GM13976 (cell line): ENCODE results near the gene FAM217B.

Experiments
- DNase-seq: peaks from one replicate; pipeline ENCODE4 v3.0.0; 2012; ENCODE audit warnings: low spot score
- in situ Hi-C: fragments of 300-500 bp; cut with MboI; formaldehyde crosslinking; loops from one replicate; pipeline ENCODE4 v1.12.0; 2022; ENCODE audit warnings: low sequenced_read_pairs, mixed read lengths, inconsistent platforms; ENCODE audit not compliant: unreplicated experiment
- TF ChIP-seq, protein P1 (sequence below): IDR thresholded peaks from 2 replicates; pipeline ENCODE4 v1.5.1; 2012; ENCODE audit warnings: borderline replicate concordance, mild to moderate bottlenecking; ENCODE audit not compliant: insufficient read depth; ENCODE audit errors: extremely low read depth, missing control alignments, control extremely low read depth

FAM217B gene

DNA sequence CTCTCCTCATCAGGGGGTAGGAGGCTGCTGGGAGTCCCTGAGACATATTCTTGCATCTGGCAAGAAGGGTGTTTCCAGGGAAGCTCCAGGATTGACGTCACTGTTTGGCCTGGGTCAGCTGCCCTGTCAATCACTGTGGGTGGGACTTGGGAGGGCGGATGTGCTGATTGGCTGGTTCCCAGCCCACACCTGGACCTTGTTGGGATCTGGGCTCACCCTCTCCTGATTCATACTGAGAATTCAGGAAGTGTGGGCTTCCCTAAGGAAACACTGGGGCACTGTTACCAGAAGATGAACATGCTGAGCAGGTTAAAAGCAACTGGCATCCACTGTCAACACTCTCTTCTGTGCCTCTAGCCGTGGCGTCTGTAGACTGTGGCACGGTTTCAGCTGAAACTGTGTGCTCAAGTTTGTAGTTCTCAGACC is 54.5 kb downstream of the FAM217B start:
- no peak for DNase-seq
- TF ChIP-seq, protein P1, sequence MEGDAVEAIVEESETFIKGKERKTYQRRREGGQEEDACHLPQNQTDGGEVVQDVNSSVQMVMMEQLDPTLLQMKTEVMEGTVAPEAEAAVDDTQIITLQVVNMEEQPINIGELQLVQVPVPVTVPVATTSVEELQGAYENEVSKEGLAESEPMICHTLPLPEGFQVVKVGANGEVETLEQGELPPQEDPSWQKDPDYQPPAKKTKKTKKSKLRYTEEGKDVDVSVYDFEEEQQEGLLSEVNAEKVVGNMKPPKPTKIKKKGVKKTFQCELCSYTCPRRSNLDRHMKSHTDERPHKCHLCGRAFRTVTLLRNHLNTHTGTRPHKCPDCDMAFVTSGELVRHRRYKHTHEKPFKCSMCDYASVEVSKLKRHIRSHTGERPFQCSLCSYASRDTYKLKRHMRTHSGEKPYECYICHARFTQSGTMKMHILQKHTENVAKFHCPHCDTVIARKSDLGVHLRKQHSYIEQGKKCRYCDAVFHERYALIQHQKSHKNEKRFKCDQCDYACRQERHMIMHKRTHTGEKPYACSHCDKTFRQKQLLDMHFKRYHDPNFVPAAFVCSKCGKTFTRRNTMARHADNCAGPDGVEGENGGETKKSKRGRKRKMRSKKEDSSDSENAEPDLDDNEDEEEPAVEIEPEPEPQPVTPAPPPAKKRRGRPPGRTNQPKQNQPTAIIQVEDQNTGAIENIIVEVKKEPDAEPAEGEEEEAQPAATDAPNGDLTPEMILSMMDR: no peak
- in situ Hi-C loops: no loop called here

DNA sequence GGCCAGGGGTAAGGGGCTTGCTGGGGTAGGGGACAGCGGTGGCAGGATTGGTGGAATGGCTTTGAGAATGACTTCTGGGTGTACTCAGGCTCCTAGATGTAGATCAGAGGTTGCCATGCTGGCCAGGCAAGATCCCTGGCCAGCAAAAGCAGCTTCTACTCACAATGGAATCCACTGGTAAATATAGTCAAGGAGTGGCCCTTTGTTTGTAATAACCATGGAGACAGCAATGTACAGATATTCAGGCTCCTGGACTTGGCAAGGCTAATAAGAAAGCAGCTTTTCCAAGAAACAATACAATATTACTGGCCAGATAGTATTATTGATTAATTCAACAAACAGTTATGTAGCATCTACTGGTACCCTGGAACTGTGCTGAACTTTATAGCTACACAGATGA is 55.9 kb downstream of the FAM217B start:
- TF ChIP-seq, protein P1: no peak
- in situ Hi-C loops: no loop called here
- no peak for DNase-seq

DNA sequence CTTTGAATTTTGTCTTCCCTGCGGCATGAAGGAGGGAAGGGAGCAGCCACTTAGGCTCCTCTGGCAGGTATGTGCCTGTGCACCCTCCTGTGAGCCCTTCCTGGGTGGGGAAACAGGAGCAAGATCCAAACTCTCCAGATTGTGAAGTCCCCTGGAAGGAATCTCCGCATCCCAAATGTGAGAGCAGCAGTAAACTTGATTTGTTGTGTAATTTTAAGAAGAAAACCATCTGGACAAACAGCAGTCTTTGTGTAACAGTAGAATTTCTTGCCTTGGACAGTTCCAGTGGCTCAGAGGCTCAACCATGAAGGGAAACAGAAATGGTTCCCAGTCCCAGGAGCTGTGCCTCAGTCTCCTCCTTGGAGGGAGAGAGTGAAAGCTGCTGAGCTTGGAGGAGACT is 57.7 kb downstream of the FAM217B start:
- DNase-seq: no peak
- in situ Hi-C loops: no loop called here
- TF ChIP-seq, protein P1: no peak
